ENCODE results near the gene RSPH3.

Gene RSPH3

GRCh38 chr6:159020011-159020410 lies 20.0 kb upstream of the RSPH3 start:
- Histone ChIP-seq H3K9me2 (replicated peaks; ENCODE audit: control insufficient read depth, low read length) (no peaks in the 10 kb centered on the region), H3K4me3 (ENCODE audit: low read length) (no peak overlapping the region), H3K9me3 (ENCODE audit: control insufficient read depth, insufficient read depth, low read length) (peaks cover 6% of the 10 kb centered on the region; the same call in 1 of the 2 replicates), H3F3A (ENCODE audit: control insufficient read depth, insufficient read depth) (0 out of 2 replicates have a peak, but pooled peaks cover 3% of the 10 kb centered on the region), H3K27ac (ENCODE audit: low read depth, low read length) (no peak overlapping the region), H3K36me3 (ENCODE audit: control insufficient read depth, low read length) (0 out of 2 replicates have a peak, but pooled peaks cover 3% of the 10 kb centered on the region), H3K27me3 (ENCODE audit: control insufficient read depth, low read length) (no peaks in the 10 kb centered on the region), H4K20me1 (ENCODE audit: control insufficient read depth, insufficient read depth, low read depth, low read length) (no peaks in the 10 kb centered on the region), H3K79me2 (ENCODE audit: control insufficient read depth, low read length) (no peaks in the 10 kb centered on the region), H3K4me2 (ENCODE audit: low read length) (peak overlapping the region; percentile 34; the same call in 1 of the 2 replicates), H3K4me1 (ENCODE audit: control insufficient read depth, low read length) (peaks cover 35% of the 10 kb centered on the region)
- no peak for TF ChIP-seq EZH2phosphoT487 (IDR thresholded peaks at IDR 0.05; ENCODE audit: borderline replicate concordance, low read length)
- no peak for TF ChIP-seq CTCF (IDR thresholded peaks at IDR 0.05; ENCODE audit: low read depth, low read length, poor library complexity, severe bottlenecking)

DNA sequence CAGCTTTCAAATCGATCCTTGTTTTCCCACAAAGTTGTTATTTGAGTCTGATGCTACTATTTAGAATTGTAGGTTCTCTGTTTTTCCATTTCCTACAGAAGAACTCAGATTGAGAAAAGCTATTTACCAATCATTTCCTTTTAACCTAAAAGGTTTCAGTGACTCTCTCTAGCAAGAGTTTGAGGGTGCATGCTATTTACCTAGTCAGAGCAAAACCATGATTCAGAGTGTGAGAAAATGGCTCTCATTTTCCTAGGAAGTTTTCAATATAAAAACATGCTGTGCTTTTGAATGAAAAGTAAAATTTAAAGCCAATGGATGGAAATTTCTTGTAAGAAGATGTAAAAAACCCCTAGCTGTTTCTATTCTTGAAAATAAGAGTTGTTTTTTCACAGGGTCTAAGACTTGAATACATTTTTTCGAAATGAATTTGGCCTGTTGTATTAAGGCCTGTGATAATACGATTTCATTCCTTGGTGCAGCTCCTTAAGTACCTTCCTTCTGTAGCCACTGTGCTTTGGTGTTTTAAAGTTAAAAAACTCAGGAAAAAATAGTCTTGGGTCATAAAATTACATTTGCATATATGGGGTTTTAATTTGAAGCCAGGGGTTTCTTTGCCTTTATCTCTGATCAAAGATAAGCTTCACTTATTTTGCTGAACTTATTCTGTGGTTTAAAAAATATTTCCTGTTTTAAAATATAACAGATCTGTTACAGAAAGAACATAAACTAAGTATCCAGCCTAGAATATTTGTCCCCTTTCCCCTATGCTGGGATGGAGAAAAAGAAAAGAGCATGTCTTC lies 18.0 kb upstream of the RSPH3 start:
- Histone ChIP-seq H3K9me2 (replicated peaks; ENCODE audit: control insufficient read depth, low read length) (no peaks in the 10 kb centered on the region), H3K4me1 (ENCODE audit: control insufficient read depth, low read length) (peaks cover 41% of the 10 kb centered on the region), H3K4me2 (ENCODE audit: low read length) (peak overlapping the region; percentile 49), H4K20me1 (ENCODE audit: control insufficient read depth, insufficient read depth, low read depth, low read length) (no peaks in the 10 kb centered on the region), H3F3A (ENCODE audit: control insufficient read depth, insufficient read depth) (0 out of 2 replicates have a peak, but pooled peaks cover 3% of the 10 kb centered on the region), H3K4me3 (ENCODE audit: low read length) (peak overlapping the region; percentile 26), H3K9me3 (ENCODE audit: control insufficient read depth, insufficient read depth, low read length) (no peaks in the 10 kb centered on the region), H3K27me3 (ENCODE audit: control insufficient read depth, low read length) (no peaks in the 10 kb centered on the region), H3K27ac (ENCODE audit: low read depth, low read length) (peak overlapping the region; percentile 7; the same call in 1 of the 2 replicates), H3K36me3 (ENCODE audit: control insufficient read depth, low read length) (0 out of 2 replicates have a peak, but pooled peaks cover 3% of the 10 kb centered on the region), H3K79me2 (ENCODE audit: control insufficient read depth, low read length) (no peaks in the 10 kb centered on the region)
- TF ChIP-seq CTCF (IDR thresholded peaks at IDR 0.05; ENCODE audit: low read depth, low read length, poor library complexity, severe bottlenecking) (no peak), EZH2phosphoT487 (IDR thresholded peaks at IDR 0.05; ENCODE audit: borderline replicate concordance, low read length) (no peak)

GRCh38 chr6:159014406-159014805 lies 14.4 kb upstream of the RSPH3 start:
- Histone ChIP-seq H4K20me1 (ENCODE audit: control insufficient read depth, insufficient read depth, low read depth, low read length) (no peaks in the 10 kb centered on the region), H3F3A (ENCODE audit: control insufficient read depth, insufficient read depth) (no peaks in the 10 kb centered on the region), H3K36me3 (ENCODE audit: control insufficient read depth, low read length) (0 out of 2 replicates have a peak, but pooled peaks cover 3% of the 10 kb centered on the region), H3K4me2 (ENCODE audit: low read length) (no peak overlapping the region), H3K79me2 (ENCODE audit: control insufficient read depth, low read length) (no peaks in the 10 kb centered on the region), H3K27ac (ENCODE audit: low read depth, low read length) (no peak overlapping the region), H3K27me3 (ENCODE audit: control insufficient read depth, low read length) (no peaks in the 10 kb centered on the region), H3K4me3 (ENCODE audit: low read length) (no peak overlapping the region), H3K9me3 (ENCODE audit: control insufficient read depth, insufficient read depth, low read length) (no peaks in the 10 kb centered on the region), H3K9me2 (replicated peaks; ENCODE audit: control insufficient read depth, low read length) (no peaks in the 10 kb centered on the region), H3K4me1 (ENCODE audit: control insufficient read depth, low read length) (peaks cover 45% of the 10 kb centered on the region)
- TF ChIP-seq CTCF (IDR thresholded peaks at IDR 0.05; ENCODE audit: low read depth, low read length, poor library complexity, severe bottlenecking): no peak
- TF ChIP-seq EZH2phosphoT487 (IDR thresholded peaks at IDR 0.05; ENCODE audit: borderline replicate concordance, low read length): no peak
